Measurements from ENCODE around the gene SNN. TPM values are rescaled to one million over a fixed set of nuclear protein-coding genes. Genes with fewer than 3 reads are reported as not detected.

The SNN gene
- total and polyA plus RNA-seq, 2 of the 4 experiments (the other 2 are of a cell fraction), result 10.0 to 13.0 TPM

- Histone ChIP-seq H4K5ac (ENCODE audit: low read depth, low read length) (0 out of 2 replicates have a peak overlapping the region, but pooled peaks have one; percentile 32), H3K23ac (ENCODE audit: low read depth, low read length) (no peak overlapping the region), H3K4me2 (ENCODE audit: low read depth, low read length) (no peak overlapping the region), H3K9me1 (ENCODE audit: insufficient read depth, low read length) (peaks cover 16% of the 10 kb centered on the region), H4K91ac (ENCODE audit: insufficient read depth, low read depth, low read length) (peak overlapping the region; percentile 55), H3K27ac (ENCODE audit: insufficient read depth, low read length) (no peak overlapping the region), H3K4me1 (ENCODE audit: control insufficient read depth, insufficient read depth, low read length) (peaks cover 27% of the 10 kb centered on the region), H3K9me3 (ENCODE audit: control insufficient read depth, insufficient read depth, low read length) (no peaks in the 10 kb centered on the region), H4K8ac (ENCODE audit: low read depth in 2 of 2, low read length in 2 of 2) (no peak overlapping the region), H2BK5ac (ENCODE audit: low read depth, low read length, poor library complexity, severe bottlenecking) (no peak overlapping the region), H3K18ac (ENCODE audit: low read depth, low read length) (0 out of 2 replicates have a peak overlapping the region, but pooled peaks have one; percentile 35), H2BK20ac (ENCODE audit: low read depth, low read length) (peak overlapping the region; percentile 26), H3K79me1 (ENCODE audit: low read depth in 1 of 2, low read length in 2 of 2) (no peaks in the 10 kb centered on the region; a peak in 1 of 4 replicates), H2AK5ac (ENCODE audit: low read depth, low read length) (peak overlapping the region; percentile 42; the same call in 1 of the 2 replicates), H3K56ac (ENCODE audit: extremely low read depth, insufficient read depth, low read length) (no peak overlapping the region), H2BK15ac (ENCODE audit: low read depth, low read length) (peak overlapping the region; percentile 77; the same call in 2 of the 3 replicates), H3K4me3 (ENCODE audit: insufficient read depth, low read depth, low read length) (no peak overlapping the region), H3K36me3 (ENCODE audit: control insufficient read depth, insufficient read depth, low read length) (no peaks in the 10 kb centered on the region), H3K27me3 (ENCODE audit: control insufficient read depth, insufficient read depth, low read length) (no peaks in the 10 kb centered on the region), H3K14ac (replicated peaks; ENCODE audit: low read depth, low read length) (0 out of 2 replicates have a peak overlapping the region, but pooled peaks have one; percentile 7), H4K20me1 (ENCODE audit: insufficient read depth, low read length) (no peaks in the 10 kb centered on the region), H3K9ac (ENCODE audit: low read depth, low read length) (no peak overlapping the region), H2AK9ac (replicated peaks; ENCODE audit: low read depth, low read length, poor library complexity) (peak overlapping the region; percentile 0), H2AFZ (replicated peaks; ENCODE audit: low read length, poor library complexity) (no peak overlapping the region), H3K4ac (ENCODE audit: low read depth, low read length) (peak overlapping the region; percentile 11; the same call in 1 of the 2 replicates), H2BK120ac (ENCODE audit: low read depth, low read length) (peak overlapping the region; percentile 28)
- CTCF ChIA-PET, result interaction anchor here (0.6 to 0.7 kb wide), 2 partner anchors 103 to 239 kb away, joined by 3 read pairs; no protein-coding TSS in a partner anchor
- dilution Hi-C loops (cut with HindIII; ENCODE audit: low sequenced_read_pairs, unreplicated experiment) (no loop called here), intact Hi-C loops (cut with micrococcal nuclease) (no loop called here), in situ Hi-C loops (cut with MboI; ENCODE audit: low sequenced_read_pairs) (no loop called here)
- no TSS peak for BruUV-seq (replicated peaks)
- WGBS, 2 experiments (ENCODE audit: extremely low coverage in 2 of 2, insufficient read length in 1 of 2), result 97% methylated on average over 7 of the region's 10 CpGs; no CpG with 5 or more reads in 1 of the 2 experiments
- POLR2A ChIA-PET (ENCODE audit: unreplicated experiment), result no interaction called here
- ATAC-seq (ENCODE audit: low read depth) (no peak), DNase-seq (no peak)
- TF ChIP-seq POLR2A (IDR thresholded peaks at IDR 0.05; ENCODE audit: low read depth, low read length) (no peak), CEBPB (IDR thresholded peaks at IDR 0.05; ENCODE audit: low read depth, low read length) (no peak), RFX5 (IDR thresholded peaks at IDR 0.05; ENCODE audit: low read depth, low read length) (no peak), NFE2L2 (IDR thresholded peaks at IDR 0.05; ENCODE audit: low read depth, low read length) (no peak), CTCF (conservative IDR thresholded peaks at IDR 0.05; ENCODE audit: low read depth, low read length) (no peak), USF2 (IDR thresholded peaks at IDR 0.05; ENCODE audit: low read depth, low read length) (no peak), MAFK (IDR thresholded peaks at IDR 0.05; ENCODE audit: low read depth, low read length) (no peak), FOS (IDR thresholded peaks at IDR 0.05; ENCODE audit: low read depth, low read length) (no peak), MAZ (IDR thresholded peaks at IDR 0.05; ENCODE audit: borderline replicate concordance, low read depth, low read length) (no peak), SMC3 (IDR thresholded peaks at IDR 0.05; ENCODE audit: low read depth, low read length) (no peak), RAD21 (IDR thresholded peaks at IDR 0.05; ENCODE audit: low read length) (no peak), BHLHE40 (IDR thresholded peaks at IDR 0.05; ENCODE audit: low read depth, low read length) (no peak), ELK1 (IDR thresholded peaks at IDR 0.05; ENCODE audit: borderline replicate concordance, low read depth, low read length) (no peak), CHD1 (IDR thresholded peaks at IDR 0.05; ENCODE audit: low read depth, low read length) (no peak), MXI1 (IDR thresholded peaks at IDR 0.05; ENCODE audit: borderline replicate concordance, low read depth, low read length) (no peak)
Observed at GRCh38 chr16:11635113-11635652, 33.1 kb upstream of the SNN start.
